Activated naive CD4-positive, alpha-beta T cell treated with anti-CD3 and anti-CD28 coated beads, Interleukin-2, amount 10 ng/mL, durations not matched to agents 7 days and 5 days (primary cell): Measurements from ENCODE around the gene KRTAP9-3.
"Not testable (repeated sequence)": the region's sequence is repeated elsewhere in the genome, so short reads cannot be mapped to it uniquely, and the experiment has no call there.

Source experiments
- CTCF ChIA-PET: fragments of 350-600 bp; sonication (Branson Sonifier 250); formaldehyde crosslinking; loops from one replicate; lab custom pipeline; 2021; ENCODE audit warnings: antibody characterized with exemption; lab: Charles Lee
- DNase-seq: peaks from one replicate; pipeline ENCODE4 v3.0.0-alpha.2; 2020
- H3K27ac Mint-ChIP-seq: one replicate; pipeline ENCODE4 v1.8.0; 2021; ENCODE audit warnings: mild to moderate bottlenecking, moderate library complexity, mixed read lengths
- H3K27me3 Mint-ChIP-seq: one replicate; pipeline ENCODE4 v1.8.0; 2021; ENCODE audit warnings: mild to moderate bottlenecking, mixed read lengths
- H3K36me3 Mint-ChIP-seq: one replicate; pipeline ENCODE4 v1.8.0; 2021; ENCODE audit warnings: mixed read lengths
- H3K4me1 Mint-ChIP-seq: one replicate; pipeline ENCODE4 v1.8.0; 2021; ENCODE audit warnings: mixed read lengths
- H3K4me3 Mint-ChIP-seq: one replicate; pipeline ENCODE4 v1.8.0; 2021; ENCODE audit warnings: mild to moderate bottlenecking, moderate library complexity, mixed read lengths
- H3K9me3 Mint-ChIP-seq: one replicate; pipeline ENCODE4 v1.8.0; 2021; ENCODE audit warnings: mixed read lengths

Gene KRTAP9-3

GRCh38 chr17:41230094-41230493 lies 2.2 kb upstream of the KRTAP9-3 start:
- no peak for DNase-seq
- Mint-ChIP-seq H3K4me3 (no peak overlapping the region), H3K4me1 (no peaks in the 10 kb centered on the region), H3K27ac (no peak overlapping the region), H3K27me3 (peaks cover 16% of the 10 kb centered on the region), H3K9me3 (no peaks in the 10 kb centered on the region), H3K36me3 (no peaks in the 10 kb centered on the region)
- CTCF ChIA-PET = no interaction called here

GRCh38 chr17:41231731-41232130 lies 518 bp upstream of the KRTAP9-3 start:
- no peaks in the 10 kb centered on the region for H3K4me1 Mint-ChIP-seq
- DNase-seq = no peak
- CTCF ChIA-PET = no interaction called here
- H3K27ac Mint-ChIP-seq = no peak overlapping the region
- peaks cover 23% of the 10 kb centered on the region for H3K27me3 Mint-ChIP-seq
- no peaks in the 10 kb centered on the region for H3K36me3 Mint-ChIP-seq
- H3K4me3 Mint-ChIP-seq = no peak overlapping the region
- no peaks in the 10 kb centered on the region for H3K9me3 Mint-ChIP-seq

DNA sequence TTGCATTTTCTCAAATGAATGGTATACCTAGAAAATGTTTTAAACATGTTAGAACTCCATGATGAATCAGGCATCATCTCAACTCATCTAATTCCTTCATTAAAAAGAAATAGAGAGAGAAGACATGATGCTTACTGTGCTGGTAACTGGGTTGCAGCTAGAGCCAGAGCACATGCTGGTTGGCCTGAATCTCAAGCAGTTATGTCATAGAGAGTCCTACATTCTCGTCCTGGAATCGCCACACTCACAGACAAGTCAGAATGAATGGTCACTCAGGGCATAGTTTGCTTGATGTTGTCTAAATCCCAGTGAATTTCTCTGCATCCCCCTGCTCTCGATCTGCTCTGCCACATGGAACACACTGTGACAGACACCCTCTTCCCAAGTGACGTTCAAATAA lies 4.9 kb downstream of the KRTAP9-3 start:
- CTCF ChIA-PET, H3K36me3 Mint-ChIP-seq, H3K9me3 Mint-ChIP-seq, H3K27ac Mint-ChIP-seq, H3K4me1 Mint-ChIP-seq, H3K4me3 Mint-ChIP-seq, DNase-seq: not testable (repeated sequence)
- peaks cover 28% of the 10 kb centered on the region for H3K27me3 Mint-ChIP-seq

DNA sequence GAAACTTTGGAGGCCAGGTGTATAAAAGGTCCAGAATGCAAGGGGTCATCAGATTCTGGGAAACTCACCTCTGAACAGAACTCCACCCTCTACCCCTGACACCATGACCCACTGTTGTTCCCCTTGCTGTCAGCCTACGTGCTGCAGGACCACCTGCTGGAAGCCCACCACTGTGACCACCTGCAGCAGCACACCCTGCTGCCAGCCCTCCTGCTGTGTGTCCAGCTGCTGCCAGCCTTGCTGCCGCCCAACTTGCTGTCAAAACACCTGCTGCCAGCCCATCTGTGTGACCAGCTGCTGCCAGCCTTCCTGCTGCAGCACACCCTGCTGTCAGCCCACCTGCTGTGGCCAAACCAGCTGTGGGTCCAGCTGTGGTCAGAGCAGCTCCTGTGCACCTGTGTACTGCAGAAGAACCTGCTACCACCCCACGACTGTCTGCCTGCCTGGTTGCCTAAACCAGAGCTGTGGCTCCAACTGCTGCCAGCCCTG lies 5.7 kb downstream of the KRTAP9-3 start, which contains the start of gene KRTAP9-8:
KRTAP9-8 (plus strand) TSS at position 51 of the 489 bp plus-strand sequence; CDS start at position 104, 53 bp downstream.
- H3K4me1 Mint-ChIP-seq, DNase-seq: not testable (repeated sequence)

DNA sequence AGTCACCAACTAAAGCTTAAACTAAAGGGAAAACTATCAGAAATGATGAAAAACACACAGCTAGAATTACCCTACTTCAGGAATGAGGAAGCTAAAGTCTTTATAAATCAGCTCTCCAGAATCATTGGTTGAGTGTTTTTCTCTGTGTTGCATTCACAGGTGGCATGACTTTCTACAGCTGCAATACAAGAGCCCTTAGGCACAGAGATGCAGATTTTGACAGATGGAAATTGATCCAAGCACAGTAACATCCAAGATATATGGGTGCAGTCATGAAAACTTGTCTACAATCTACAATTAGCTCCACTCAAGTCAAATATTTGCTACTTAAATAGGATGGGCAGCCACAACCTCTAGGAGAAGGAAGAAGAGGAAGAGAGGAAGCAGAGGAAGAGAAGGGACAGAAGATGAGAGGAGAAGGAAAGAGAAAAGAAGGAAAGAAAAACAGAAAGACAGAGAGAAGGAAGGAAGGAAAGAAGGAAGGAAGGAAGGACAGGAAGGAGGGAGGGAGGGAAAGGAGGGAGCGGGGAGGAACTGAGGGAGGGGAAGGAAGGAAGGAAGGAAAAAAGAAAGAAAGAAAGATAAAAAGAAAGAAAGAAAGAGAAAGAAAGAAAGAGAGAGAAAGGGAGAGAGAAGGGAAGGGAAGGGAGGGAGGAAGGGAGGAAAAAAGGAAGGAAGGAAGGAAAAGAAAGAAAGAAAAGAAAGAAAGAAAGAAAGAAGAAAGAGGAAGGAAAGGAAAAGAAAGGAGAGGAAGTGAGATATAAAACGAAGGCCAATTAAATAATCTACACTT lies 14.9 kb downstream of the KRTAP9-3 start:
- CTCF ChIA-PET, H3K36me3 Mint-ChIP-seq, H3K27ac Mint-ChIP-seq, H3K9me3 Mint-ChIP-seq, H3K4me1 Mint-ChIP-seq, H3K4me3 Mint-ChIP-seq, DNase-seq: not testable (repeated sequence)
- H3K27me3 Mint-ChIP-seq = peaks cover 16% of the 10 kb centered on the region

More for the DNA sequence above, 5.7 kb downstream of the KRTAP9-3 start, which contains the start of gene KRTAP9-8:
- H3K27ac Mint-ChIP-seq, H3K36me3 Mint-ChIP-seq, H3K9me3 Mint-ChIP-seq, CTCF ChIA-PET, H3K4me3 Mint-ChIP-seq: not testable (repeated sequence)
- H3K27me3 Mint-ChIP-seq = peaks cover 24% of the 10 kb centered on the region

DNA sequence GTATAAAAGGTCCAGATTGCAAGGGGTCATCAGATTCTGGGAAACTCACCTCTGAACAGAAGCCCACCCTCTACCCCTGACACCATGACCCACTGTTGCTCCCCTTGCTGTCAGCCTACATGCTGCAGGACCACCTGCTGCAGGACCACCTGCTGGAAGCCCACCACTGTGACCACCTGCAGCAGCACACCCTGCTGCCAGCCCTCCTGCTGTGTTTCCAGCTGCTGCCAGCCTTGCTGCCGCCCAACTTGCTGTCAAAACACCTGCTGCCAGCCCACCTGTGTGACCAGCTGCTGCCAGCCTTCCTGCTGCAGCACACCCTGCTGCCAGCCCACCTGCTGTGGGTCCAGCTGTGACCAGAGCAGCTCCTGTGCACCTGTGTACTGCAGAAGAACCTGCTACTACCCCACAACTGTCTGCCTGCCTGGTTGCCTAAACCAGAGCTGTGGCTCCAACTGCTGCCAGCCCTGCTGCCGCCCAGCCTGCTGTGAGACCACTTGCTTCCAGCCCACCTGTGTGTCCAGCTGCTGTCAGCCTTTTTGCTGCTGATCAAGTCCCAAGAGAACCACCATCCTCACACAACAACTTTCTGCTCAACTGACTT lies 17.5 kb downstream of the KRTAP9-3 start, which contains the start of gene KRTAP9-4:
KRTAP9-4 (plus strand) TSS at position 51 of the 604 bp plus-strand sequence; CDS start at position 85, 34 bp downstream.
- peaks cover 25% of the 10 kb centered on the region for H3K27me3 Mint-ChIP-seq
- H3K9me3 Mint-ChIP-seq, H3K36me3 Mint-ChIP-seq, DNase-seq, CTCF ChIA-PET, H3K4me3 Mint-ChIP-seq, H3K27ac Mint-ChIP-seq, H3K4me1 Mint-ChIP-seq: not testable (repeated sequence)

DNA sequence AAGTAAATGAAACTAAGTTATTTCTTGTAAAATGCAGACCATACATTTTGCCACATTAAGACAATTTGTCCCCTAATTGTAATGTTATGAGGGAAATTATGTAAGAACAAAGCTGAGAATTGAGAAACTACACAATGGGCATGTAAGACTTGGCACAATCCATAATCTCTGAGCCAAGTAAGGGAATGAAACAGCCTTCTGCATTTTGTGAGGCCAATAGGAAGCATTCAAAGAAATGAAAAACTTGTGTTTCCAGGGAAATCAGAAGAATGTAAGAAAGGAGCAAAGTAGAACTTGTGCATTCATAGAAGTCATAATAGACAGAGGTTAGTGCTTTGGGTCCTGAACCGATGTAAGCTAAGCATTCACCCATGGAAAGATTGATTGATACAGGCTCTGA lies 19.0 kb downstream of the KRTAP9-3 start:
- no peaks in the 10 kb centered on the region for H3K36me3 Mint-ChIP-seq
- no peak overlapping the region for H3K27ac Mint-ChIP-seq
- no peaks in the 10 kb centered on the region for H3K9me3 Mint-ChIP-seq
- CTCF ChIA-PET = no interaction called here
- no peaks in the 10 kb centered on the region for H3K4me1 Mint-ChIP-seq
- H3K4me3 Mint-ChIP-seq = no peak overlapping the region
- peaks cover 31% of the 10 kb centered on the region for H3K27me3 Mint-ChIP-seq
- DNase-seq = no peak

GRCh38 chr17:41254861-41255260 lies 22.6 kb downstream of the KRTAP9-3 start:
- Mint-ChIP-seq H3K9me3 (no peaks in the 10 kb centered on the region), H3K4me1 (no peaks in the 10 kb centered on the region), H3K27me3 (peaks cover 16% of the 10 kb centered on the region), H3K36me3 (no peaks in the 10 kb centered on the region), H3K27ac (no peak overlapping the region), H3K4me3 (no peak overlapping the region)
- no peak for DNase-seq
- CTCF ChIA-PET = no interaction called here

- DNase-seq, H3K9me3 Mint-ChIP-seq, H3K4me1 Mint-ChIP-seq, H3K36me3 Mint-ChIP-seq, H3K27ac Mint-ChIP-seq, H3K4me3 Mint-ChIP-seq: not testable (repeated sequence)
- CTCF ChIA-PET = interaction anchor here (0.6 kb wide), 1 partner anchor 208 kb away, joined by 3 read pairs; no protein-coding TSS in a partner anchor
- peaks cover 14% of the 10 kb centered on the region for H3K27me3 Mint-ChIP-seq
These were observed 23.4 kb downstream of the KRTAP9-3 start, which contains the start of gene KRTAP9-9 for GRCh38 chr17:41255381-41256290. TSS of gene KRTAP9-9 (plus strand) at chr17:41255384.

GRCh38 chr17:41256291-41256685 lies 24.0 kb downstream of the KRTAP9-3 start:
- no peak overlapping the region for H3K4me3 Mint-ChIP-seq
- DNase-seq = no peak
- peaks cover 14% of the 10 kb centered on the region for H3K27me3 Mint-ChIP-seq
- CTCF ChIA-PET = no interaction called here
- no peaks in the 10 kb centered on the region for H3K4me1 Mint-ChIP-seq
- no peak overlapping the region for H3K27ac Mint-ChIP-seq
- H3K36me3 Mint-ChIP-seq = no peaks in the 10 kb centered on the region
- no peaks in the 10 kb centered on the region for H3K9me3 Mint-ChIP-seq

DNA sequence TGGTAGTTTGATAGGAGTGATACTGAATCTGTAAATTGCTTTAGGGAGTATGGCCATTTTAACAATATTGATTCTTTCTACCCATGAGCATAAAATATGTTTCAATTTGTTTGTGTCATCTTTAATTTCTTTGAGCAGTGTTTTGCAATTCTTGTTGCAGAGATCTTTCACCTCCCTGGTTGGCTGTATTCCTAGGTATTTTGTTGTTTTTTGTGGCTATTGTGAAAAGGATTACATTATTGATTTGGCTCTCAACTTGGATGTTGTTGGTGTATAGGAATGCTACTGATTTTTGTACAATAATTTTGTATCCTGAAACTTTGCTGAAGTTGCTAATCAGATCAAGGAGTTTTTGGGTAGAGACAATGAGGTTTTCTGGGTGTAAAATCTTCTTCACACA lies 26.2 kb downstream of the KRTAP9-3 start:
- no peaks in the 10 kb centered on the region for H3K9me3 Mint-ChIP-seq
- H3K27ac Mint-ChIP-seq = no peak overlapping the region
- no peak for DNase-seq
- peaks cover 17% of the 10 kb centered on the region for H3K27me3 Mint-ChIP-seq
- no peak overlapping the region for H3K4me3 Mint-ChIP-seq
- CTCF ChIA-PET = no interaction called here
- no peaks in the 10 kb centered on the region for H3K4me1 Mint-ChIP-seq
- no peaks in the 10 kb centered on the region for H3K36me3 Mint-ChIP-seq

DNA sequence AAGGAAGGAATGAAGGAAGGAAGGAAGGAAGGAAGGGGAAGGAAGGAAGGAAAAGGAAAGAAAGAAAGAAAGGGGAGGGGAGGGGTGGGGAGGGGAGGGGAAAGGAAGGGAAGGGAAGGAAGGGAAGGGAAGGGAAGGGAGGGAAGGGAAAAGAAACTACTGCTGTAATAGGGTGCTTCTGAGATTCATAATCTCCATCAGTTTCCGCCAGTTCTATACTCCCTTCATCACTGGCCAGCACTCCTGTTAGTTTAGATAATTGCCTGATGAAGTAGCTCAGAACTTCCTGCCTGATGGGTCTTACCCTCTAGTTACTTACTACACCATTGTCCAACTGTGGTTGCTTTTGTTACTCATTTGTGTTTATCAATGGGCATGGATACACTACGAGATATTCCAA lies 31.0 kb downstream of the KRTAP9-3 start:
- Mint-ChIP-seq H3K4me3 (no peak overlapping the region), H3K36me3 (no peaks in the 10 kb centered on the region)

GRCh38 chr17:41264599-41264998 lies 32.4 kb downstream of the KRTAP9-3 start:
- Mint-ChIP-seq H3K4me3 (no peak overlapping the region), H3K36me3 (no peaks in the 10 kb centered on the region), H3K4me1 (no peaks in the 10 kb centered on the region), H3K9me3 (no peaks in the 10 kb centered on the region), H3K27me3 (peaks cover 25% of the 10 kb centered on the region), H3K27ac (no peak overlapping the region)
- no peak for DNase-seq
- CTCF ChIA-PET = no interaction called here

More for the DNA sequence above, 31.0 kb downstream of the KRTAP9-3 start:
- no peak for DNase-seq
- peaks cover 21% of the 10 kb centered on the region for H3K27me3 Mint-ChIP-seq
- no peak overlapping the region for H3K27ac Mint-ChIP-seq
- H3K4me1 Mint-ChIP-seq = no peaks in the 10 kb centered on the region
- CTCF ChIA-PET = no interaction called here
- no peaks in the 10 kb centered on the region for H3K9me3 Mint-ChIP-seq

GRCh38 chr17:41265078-41265477 lies 32.8 kb downstream of the KRTAP9-3 start, which contains the start of gene KRTAP9-6:
TSS of gene KRTAP9-6 (plus strand) at chr17:41265378. CDS start at chr17:41265378, 0 bp downstream.
- CTCF ChIA-PET = no interaction called here

More at GRCh38 chr17:41265078-41265477, 32.8 kb downstream of the KRTAP9-3 start, which contains the start of gene KRTAP9-6:
- H3K36me3 Mint-ChIP-seq = no peaks in the 10 kb centered on the region
- DNase-seq = no peak
- no peaks in the 10 kb centered on the region for H3K4me1 Mint-ChIP-seq
- no peaks in the 10 kb centered on the region for H3K9me3 Mint-ChIP-seq
- no peak within 1 kb of the TSS for H3K27ac Mint-ChIP-seq
- H3K4me3 Mint-ChIP-seq = no peak within 1 kb of the TSS
- peaks cover 25% of the 10 kb centered on the region for H3K27me3 Mint-ChIP-seq
